ENCODE measurements around the gene ATXN1. TPM values are rescaled to one million over a fixed set of nuclear protein-coding genes. Genes with fewer than 3 reads are reported as not detected.

The ATXN1 gene
- polyA plus RNA-seq, 1 donor (not counting 4 experiments of a cell fraction or from before 2014, with no cell fraction given): 9.7 TPM

- Histone ChIP-seq H3K27me3 (ENCODE audit: control insufficient read depth, extremely low read depth, insufficient read depth, low read length) (no peaks in the 10 kb centered on the region), H3K9me3 (ENCODE audit: control insufficient read depth, low read depth, low read length) (no peaks in the 10 kb centered on the region), H4K20me1 (ENCODE audit: control insufficient read depth, extremely low read depth, insufficient read depth, low read length) (no peaks in the 10 kb centered on the region), H3K79me2 (ENCODE audit: control insufficient read depth, insufficient read depth, low read length) (no peaks in the 10 kb centered on the region), H3K9ac (ENCODE audit: control insufficient read depth, extremely low read depth, insufficient read depth, low read length) (no peak overlapping the region), H3K4me1 (ENCODE audit: control insufficient read depth, extremely low read depth, insufficient read depth, low read length) (peaks cover 11% of the 10 kb centered on the region), H3K36me3 (ENCODE audit: control insufficient read depth in 2 of 2, extremely low read depth in 1 of 2, insufficient read depth in 2 of 2, low read length in 2 of 2) (no peaks in the 10 kb centered on the region), H2AFZ (ENCODE audit: control insufficient read depth, low read length) (no peak overlapping the region), H3K9me1 (ENCODE audit: control insufficient read depth, extremely low read depth, insufficient read depth, low read length) (no peaks in the 10 kb centered on the region), H3K4me2 (ENCODE audit: control insufficient read depth, extremely low read depth, insufficient read depth, low read depth, low read length) (no peak overlapping the region), H3K4me3 (ENCODE audit: control insufficient read depth in 2 of 3, extremely low read depth in 1 of 3, insufficient read depth in 2 of 3, low read depth in 1 of 3, low read length in 3 of 3) (no peak overlapping the region), H3K27ac (ENCODE audit: control insufficient read depth, insufficient read depth, low read length) (no peak overlapping the region)
- TF ChIP-seq CTCF (optimal IDR thresholded peaks at IDR 0.05 in 1 of 3, IDR thresholded peaks at IDR 0.05 in 1 of 3, conservative IDR thresholded peaks at IDR 0.05 in 1 of 3; ENCODE audit: extremely low read depth in 1 of 3, insufficient read depth in 2 of 3, low read length in 3 of 3) (no peak), EZH2 (IDR thresholded peaks at IDR 0.05; ENCODE audit: low read length) (no peak)
- FAIRE-seq (no peak), DNase-seq (ENCODE audit: low read depth, low spot score) (no peak)
- dilution Hi-C loops (cut with MboI; ENCODE audit: extremely low pct_ligation_motif_present, low sequenced_read_pairs): no loop called here
These were observed 39.1 kb upstream of the ATXN1 start for GRCh38 chr6:16800341-16800740.

GRCh38 chr6:16799279-16800193, 38.3 kb upstream of the ATXN1 start:
- DNase-seq (ENCODE audit: low read depth, low spot score) (no peak), FAIRE-seq (no peak)
- Histone ChIP-seq H3K4me2 (ENCODE audit: control insufficient read depth, extremely low read depth, insufficient read depth, low read depth, low read length) (no peak overlapping the region), H4K20me1 (ENCODE audit: control insufficient read depth, extremely low read depth, insufficient read depth, low read length) (no peaks in the 10 kb centered on the region), H3K4me3 (ENCODE audit: control insufficient read depth in 2 of 3, extremely low read depth in 1 of 3, insufficient read depth in 2 of 3, low read depth in 1 of 3, low read length in 3 of 3) (no peak overlapping the region), H3K9me3 (ENCODE audit: control insufficient read depth, low read depth, low read length) (no peaks in the 10 kb centered on the region), H3K9ac (ENCODE audit: control insufficient read depth, extremely low read depth, insufficient read depth, low read length) (no peak overlapping the region), H3K79me2 (ENCODE audit: control insufficient read depth, insufficient read depth, low read length) (no peaks in the 10 kb centered on the region), H3K27ac (ENCODE audit: control insufficient read depth, insufficient read depth, low read length) (no peak overlapping the region), H3K36me3 (ENCODE audit: control insufficient read depth in 2 of 2, extremely low read depth in 1 of 2, insufficient read depth in 2 of 2, low read length in 2 of 2) (no peaks in the 10 kb centered on the region), H3K4me1 (ENCODE audit: control insufficient read depth, extremely low read depth, insufficient read depth, low read length) (peaks cover 5% of the 10 kb centered on the region), H2AFZ (ENCODE audit: control insufficient read depth, low read length) (no peak overlapping the region), H3K27me3 (ENCODE audit: control insufficient read depth, extremely low read depth, insufficient read depth, low read length) (no peaks in the 10 kb centered on the region), H3K9me1 (ENCODE audit: control insufficient read depth, extremely low read depth, insufficient read depth, low read length) (no peaks in the 10 kb centered on the region)
- dilution Hi-C loops (cut with MboI; ENCODE audit: extremely low pct_ligation_motif_present, low sequenced_read_pairs): no loop called here
- TF ChIP-seq EZH2 (IDR thresholded peaks at IDR 0.05; ENCODE audit: low read length): no peak
- no peak for TF ChIP-seq CTCF (optimal IDR thresholded peaks at IDR 0.05 in 1 of 3, IDR thresholded peaks at IDR 0.05 in 1 of 3, conservative IDR thresholded peaks at IDR 0.05 in 1 of 3; ENCODE audit: extremely low read depth in 1 of 3, insufficient read depth in 2 of 3, low read length in 3 of 3)

Data from keratinocyte (primary cell).